Progenitor cell of endocrine pancreas (in vitro differentiated cells): ENCODE data around the gene NXPH4. TPM values are rescaled to one million over a fixed set of nuclear protein-coding genes. Genes with fewer than 3 reads are reported as not detected.

Experiments used
- DNase-seq: peaks from one replicate; pipeline ENCODE4 v3.0.0; 2021; ENCODE audit warnings: low spot score; ENCODE audit not compliant: unreplicated experiment
- H3K27ac Mint-ChIP-seq: 2 replicates; pipeline ENCODE4 v1.8.0; 2021; ENCODE audit warnings: mild to moderate bottlenecking, moderate library complexity, mixed read lengths
- H3K27me3 Mint-ChIP-seq: 2 replicates; pipeline ENCODE4 v1.8.0; 2021; ENCODE audit warnings: mixed read lengths
- H3K36me3 Mint-ChIP-seq: 2 replicates; pipeline ENCODE4 v1.8.0; 2022; ENCODE audit warnings: mixed read lengths; ENCODE audit not compliant: insufficient read depth
- H3K4me1 Mint-ChIP-seq: 2 replicates; pipeline ENCODE4 v1.8.0; 2021; ENCODE audit warnings: low read depth, mixed read lengths
- H3K4me3 Mint-ChIP-seq: 2 replicates; pipeline ENCODE4 v1.8.0; 2021; ENCODE audit warnings: low read depth, mild to moderate bottlenecking, moderate library complexity, mixed read lengths
- H3K9me3 Mint-ChIP-seq: 2 replicates; pipeline ENCODE4 v1.8.0; 2021; ENCODE audit warnings: low read depth, mixed read lengths
- total RNA-seq: library from RNA; stranded (reverse); gene quantifications from 2 replicates; pipeline ENCODE4 v1.2.1, GENCODE V29; 2021
- TF ChIP-seq, protein P1 (sequence below): fragments of 200-600 bp; sonication (generic); IDR thresholded peaks from one replicate; pipeline ENCODE4 v1.5.0; 2021; ENCODE audit warnings: antibody characterized with exemption, mild to moderate bottlenecking; ENCODE audit not compliant: unreplicated experiment

Gene NXPH4
- total RNA-seq, 1 donor from 2014 or later, result 2.0 TPM

- DNase-seq, result no peak
- Mint-ChIP-seq H3K27ac (no peak overlapping the region), H3K4me3 (no peak overlapping the region), H3K27me3 (no peaks in the 10 kb centered on the region), H3K36me3 (peaks cover 22% of the 10 kb centered on the region), H3K4me1 (no peaks in the 10 kb centered on the region), H3K9me3 (no peaks in the 10 kb centered on the region)
- TF ChIP-seq, protein P1, sequence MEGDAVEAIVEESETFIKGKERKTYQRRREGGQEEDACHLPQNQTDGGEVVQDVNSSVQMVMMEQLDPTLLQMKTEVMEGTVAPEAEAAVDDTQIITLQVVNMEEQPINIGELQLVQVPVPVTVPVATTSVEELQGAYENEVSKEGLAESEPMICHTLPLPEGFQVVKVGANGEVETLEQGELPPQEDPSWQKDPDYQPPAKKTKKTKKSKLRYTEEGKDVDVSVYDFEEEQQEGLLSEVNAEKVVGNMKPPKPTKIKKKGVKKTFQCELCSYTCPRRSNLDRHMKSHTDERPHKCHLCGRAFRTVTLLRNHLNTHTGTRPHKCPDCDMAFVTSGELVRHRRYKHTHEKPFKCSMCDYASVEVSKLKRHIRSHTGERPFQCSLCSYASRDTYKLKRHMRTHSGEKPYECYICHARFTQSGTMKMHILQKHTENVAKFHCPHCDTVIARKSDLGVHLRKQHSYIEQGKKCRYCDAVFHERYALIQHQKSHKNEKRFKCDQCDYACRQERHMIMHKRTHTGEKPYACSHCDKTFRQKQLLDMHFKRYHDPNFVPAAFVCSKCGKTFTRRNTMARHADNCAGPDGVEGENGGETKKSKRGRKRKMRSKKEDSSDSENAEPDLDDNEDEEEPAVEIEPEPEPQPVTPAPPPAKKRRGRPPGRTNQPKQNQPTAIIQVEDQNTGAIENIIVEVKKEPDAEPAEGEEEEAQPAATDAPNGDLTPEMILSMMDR, result no peak
Measured at GRCh38 chr12:57190037-57190436, 26.6 kb upstream of the NXPH4 start.

DNA sequence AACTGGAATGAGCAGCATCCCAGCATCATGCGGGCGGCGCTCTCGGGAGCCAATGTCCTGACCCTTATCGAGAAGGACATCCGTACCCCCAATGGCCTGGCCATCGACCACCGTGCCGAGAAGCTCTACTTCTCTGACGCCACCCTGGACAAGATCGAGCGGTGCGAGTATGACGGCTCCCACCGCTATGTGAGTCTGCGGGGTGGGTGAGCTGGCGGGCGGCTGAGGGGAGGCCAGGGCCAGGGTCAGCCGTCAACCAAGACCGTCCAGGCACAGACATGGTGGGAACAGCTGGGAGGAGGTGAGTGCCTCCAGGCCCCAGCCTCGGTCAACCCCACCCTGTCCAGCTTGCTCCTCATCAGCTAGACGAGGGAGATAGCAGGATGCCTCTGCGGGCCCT is 25.8 kb upstream of the NXPH4 start:
- Mint-ChIP-seq H3K4me3 (no peak overlapping the region), H3K36me3 (peaks cover 22% of the 10 kb centered on the region), H3K4me1 (no peaks in the 10 kb centered on the region), H3K9me3 (no peaks in the 10 kb centered on the region), H3K27ac (no peak overlapping the region), H3K27me3 (no peaks in the 10 kb centered on the region)
- no peak for DNase-seq
- TF ChIP-seq, protein P1, result no peak

DNA sequence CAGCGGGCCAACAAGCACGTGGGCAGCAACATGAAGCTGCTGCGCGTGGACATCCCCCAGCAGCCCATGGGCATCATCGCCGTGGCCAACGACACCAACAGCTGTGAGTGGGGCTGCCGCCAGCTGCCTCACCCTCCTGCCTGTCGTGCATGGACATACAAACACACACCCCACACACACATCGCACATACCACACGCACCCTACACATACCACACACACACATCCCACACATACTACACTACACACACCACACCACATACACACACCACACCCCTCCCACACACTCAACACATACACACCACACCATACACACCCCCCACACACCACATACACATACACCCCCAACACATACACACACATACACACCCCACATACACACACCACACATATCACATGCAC is 25.2 kb upstream of the NXPH4 start:
- H3K27ac Mint-ChIP-seq, result no peak overlapping the region
- no peaks in the 10 kb centered on the region for H3K27me3 Mint-ChIP-seq
- H3K36me3 Mint-ChIP-seq, result peaks cover 23% of the 10 kb centered on the region
- no peaks in the 10 kb centered on the region for H3K9me3 Mint-ChIP-seq
- TF ChIP-seq, protein P1, result no peak
- no peak overlapping the region for H3K4me3 Mint-ChIP-seq
- no peaks in the 10 kb centered on the region for H3K4me1 Mint-ChIP-seq
- DNase-seq, result no peak

DNA sequence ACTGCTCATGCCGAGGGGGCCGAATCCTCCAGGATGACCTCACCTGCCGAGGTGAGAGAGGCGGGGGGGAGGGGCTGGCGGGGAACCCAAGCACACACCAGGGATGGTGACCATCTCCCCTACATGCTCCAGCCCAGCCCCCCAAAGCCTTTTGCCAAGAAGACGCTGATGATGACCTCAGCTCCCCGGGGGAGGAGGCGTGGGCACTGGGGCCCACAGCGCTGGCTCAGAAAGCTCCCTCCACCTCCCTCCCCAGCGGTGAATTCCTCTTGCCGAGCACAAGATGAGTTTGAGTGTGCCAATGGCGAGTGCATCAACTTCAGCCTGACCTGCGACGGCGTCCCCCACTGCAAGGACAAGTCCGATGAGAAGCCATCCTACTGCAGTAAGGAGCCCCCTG is 23.7 kb upstream of the NXPH4 start:
- peaks cover 22% of the 10 kb centered on the region for H3K36me3 Mint-ChIP-seq
- TF ChIP-seq, protein P1, result no peak
- H3K4me1 Mint-ChIP-seq, result no peaks in the 10 kb centered on the region
- no peaks in the 10 kb centered on the region for H3K9me3 Mint-ChIP-seq
- no peak for DNase-seq
- H3K4me3 Mint-ChIP-seq, result no peak overlapping the region
- H3K27me3 Mint-ChIP-seq, result no peaks in the 10 kb centered on the region
- no peak overlapping the region for H3K27ac Mint-ChIP-seq

GRCh38 chr12:57193706-57194245 is 22.8 kb upstream of the NXPH4 start:
- Mint-ChIP-seq H3K36me3 (peaks cover 20% of the 10 kb centered on the region), H3K4me1 (no peaks in the 10 kb centered on the region), H3K27ac (no peak overlapping the region), H3K9me3 (no peaks in the 10 kb centered on the region), H3K27me3 (no peaks in the 10 kb centered on the region), H3K4me3 (no peak overlapping the region)
- TF ChIP-seq, protein P1, result no peak
- no peak for DNase-seq
